HG03575 (cell line): ENCODE results near the gene C14orf132.
"Not testable (repeated sequence)": the region's sequence is repeated elsewhere in the genome, so short reads cannot be mapped to it uniquely, and the experiment has no call there.

Experiments used
- ATAC-seq: cut with Tn5 transposase; IDR thresholded peaks from one replicate; pipeline ENCODE4 v1.9.1; 2021; ENCODE audit not compliant: unreplicated experiment, insufficient number of reproducible peaks, low FRiP score; ENCODE audit errors: extremely low read depth

C14orf132 gene

GRCh38 chr14:96056509-96057422 is 17.6 kb downstream of the C14orf132 start:
- ATAC-seq = no peak

GRCh38 chr14:96057738-96058137 is 18.6 kb downstream of the C14orf132 start:
- ATAC-seq = no peak

- ATAC-seq = no peak
These were observed 19.5 kb downstream of the C14orf132 start for GRCh38 chr14:96058576-96059200.

GRCh38 chr14:96059519-96060135 is 20.5 kb downstream of the C14orf132 start:
- no peak for ATAC-seq

- no peak for ATAC-seq
These were observed 21.2 kb downstream of the C14orf132 start for GRCh38 chr14:96060186-96060933.

- no peak for ATAC-seq
These were observed 22.8 kb downstream of the C14orf132 start for GRCh38 chr14:96062010-96062409.

GRCh38 chr14:96062506-96062905 is 23.3 kb downstream of the C14orf132 start:
- ATAC-seq = no peak

- no peak for ATAC-seq
These were observed 25.7 kb downstream of the C14orf132 start for GRCh38 chr14:96064866-96065265.

GRCh38 chr14:96065661-96066459 is 26.7 kb downstream of the C14orf132 start:
- ATAC-seq = no peak

GRCh38 chr14:96066976-96067375 is 27.8 kb downstream of the C14orf132 start:
- ATAC-seq = no peak

GRCh38 chr14:96067985-96068930 is 29.1 kb downstream of the C14orf132 start:
- ATAC-seq = no peak

GRCh38 chr14:96069421-96069820 is 30.3 kb downstream of the C14orf132 start:
- ATAC-seq = no peak

- ATAC-seq = no peak
These were observed 32.4 kb downstream of the C14orf132 start for GRCh38 chr14:96071561-96071960.

- ATAC-seq = no peak
These were observed 32.9 kb downstream of the C14orf132 start for GRCh38 chr14:96072076-96072475.

- no peak for ATAC-seq
These were observed 33.6 kb downstream of the C14orf132 start for GRCh38 chr14:96072746-96073145.

GRCh38 chr14:96073260-96074039 is 34.3 kb downstream of the C14orf132 start:
- ATAC-seq = not testable (repeated sequence)
